ENCODE data around the gene DUS2.
"Not testable (repeated sequence)": the region's sequence is repeated elsewhere in the genome, so short reads cannot be mapped to it uniquely, and the experiment has no call there.

Gene DUS2

GRCh38 chr16:67998779-67999688 is 24.1 kb upstream of the DUS2 start, which contains the start of gene DPEP2:
Gene DPEP2 (minus strand): TSS chr16:67999484. CDS start chr16:67993212, 6,272 bp downstream.
- not testable (repeated sequence) for DNase-seq (ENCODE audit: low read depth in 2 of 2)

- DNase-seq (ENCODE audit: low read depth in 2 of 2), result no peak
Measured at GRCh38 chr16:67999985-68000384, 23.1 kb upstream of the DUS2 start.

DNA sequence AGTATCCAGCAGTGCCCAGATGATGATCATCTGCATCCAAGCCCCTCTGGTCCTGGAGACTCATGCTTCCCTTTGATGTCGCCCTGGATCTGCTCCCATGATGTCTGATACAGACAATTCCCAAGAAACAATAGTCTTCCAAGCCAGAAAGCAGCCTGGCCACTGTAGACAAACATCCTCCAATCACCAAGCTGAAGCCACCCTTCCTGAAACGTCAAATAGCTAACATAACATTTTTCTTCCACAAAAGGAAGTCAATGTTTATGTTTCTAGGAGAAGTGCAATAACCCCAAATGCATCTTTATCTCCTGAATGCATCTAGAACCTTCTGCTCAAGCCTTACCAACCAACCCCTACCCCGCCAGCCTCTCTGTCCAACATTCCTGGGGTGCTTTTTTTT is 22.6 kb upstream of the DUS2 start:
- no peak for DNase-seq (ENCODE audit: low read depth in 2 of 2)

DNA sequence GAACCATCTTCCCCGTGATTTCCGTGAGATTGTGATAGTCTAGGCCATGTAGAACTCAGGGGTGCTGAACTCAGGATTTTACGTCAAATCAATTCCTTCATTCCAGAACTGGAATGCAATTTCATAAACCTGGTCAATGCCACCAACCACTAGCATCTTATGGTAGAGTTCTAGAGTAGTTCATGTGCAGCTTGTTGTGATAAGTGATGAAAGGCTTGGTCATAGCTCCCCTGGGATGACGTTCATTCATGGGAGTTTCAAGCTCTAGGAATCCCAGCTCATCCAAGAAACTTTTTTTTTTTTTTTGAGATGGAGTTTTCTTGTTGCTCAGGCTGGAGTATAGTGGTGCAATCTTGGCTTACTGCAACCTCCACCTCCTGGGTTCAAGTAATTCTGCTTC is 20.1 kb upstream of the DUS2 start:
- no peak for DNase-seq (ENCODE audit: low read depth in 2 of 2)

- DNase-seq (ENCODE audit: low read depth in 2 of 2), result no peak
Measured at GRCh38 chr16:68005211-68005610, 17.9 kb upstream of the DUS2 start.

DNA sequence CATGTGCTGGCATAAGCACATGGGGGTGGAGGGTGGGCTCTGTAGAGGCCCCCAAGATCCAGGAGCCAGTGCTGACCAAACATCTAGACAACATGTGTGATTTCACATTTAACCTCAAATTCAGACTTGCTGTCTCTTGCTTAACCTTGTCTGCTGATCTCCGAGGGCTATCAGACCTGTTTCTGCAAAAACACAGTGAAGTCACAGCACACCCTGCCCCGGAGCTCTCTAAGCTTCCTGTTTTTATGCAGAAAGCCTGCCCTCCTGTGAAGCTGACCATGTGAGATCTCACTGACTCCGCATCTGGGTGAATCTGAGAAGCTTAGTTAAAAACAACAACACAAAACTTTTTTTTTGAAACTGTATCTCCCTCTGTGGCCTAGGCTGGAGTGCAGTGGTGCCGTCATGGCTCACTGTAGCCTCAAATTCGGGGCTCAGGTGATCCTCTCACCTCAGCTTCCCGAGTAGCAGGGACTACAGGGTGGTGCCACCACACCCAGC is 17.2 kb upstream of the DUS2 start:
- DNase-seq (ENCODE audit: low read depth in 2 of 2), result no peak

DNA sequence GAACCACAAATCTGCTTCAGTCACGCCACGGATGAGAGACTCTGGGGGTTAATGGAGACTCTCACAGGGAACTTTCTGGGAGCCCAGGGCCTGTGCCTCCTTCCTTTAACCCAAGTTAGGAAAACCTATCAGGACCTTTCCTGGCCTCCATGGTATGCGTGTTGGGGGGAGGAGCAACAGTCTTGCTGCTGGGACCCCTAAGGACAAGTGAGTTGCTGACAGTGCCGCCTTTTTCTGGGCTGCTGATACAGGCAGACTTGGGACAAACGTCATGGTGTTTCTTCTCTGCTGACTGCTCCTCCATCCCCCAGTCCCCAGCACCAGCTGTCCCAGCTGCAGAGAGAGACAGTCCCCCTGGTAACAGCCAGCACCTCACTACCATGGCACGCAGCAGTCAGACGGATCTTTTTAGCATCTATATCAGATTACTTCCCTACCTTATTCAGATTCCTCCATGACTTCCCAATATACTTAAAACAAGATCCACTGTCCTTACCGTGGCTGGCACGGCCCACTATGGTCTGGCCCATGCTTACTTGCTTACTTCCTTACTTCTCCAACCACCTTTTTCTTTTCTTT is 13.8 kb upstream of the DUS2 start:
- DNase-seq (ENCODE audit: low read depth in 2 of 2), result no peak

GRCh38 chr16:68009872-68010271 is 13.2 kb upstream of the DUS2 start:
- DNase-seq (ENCODE audit: low read depth in 2 of 2), result not testable (repeated sequence)

- DNase-seq (ENCODE audit: low read depth in 2 of 2), result no peak
Measured at GRCh38 chr16:68013440-68013839, 9.6 kb upstream of the DUS2 start.

DNA sequence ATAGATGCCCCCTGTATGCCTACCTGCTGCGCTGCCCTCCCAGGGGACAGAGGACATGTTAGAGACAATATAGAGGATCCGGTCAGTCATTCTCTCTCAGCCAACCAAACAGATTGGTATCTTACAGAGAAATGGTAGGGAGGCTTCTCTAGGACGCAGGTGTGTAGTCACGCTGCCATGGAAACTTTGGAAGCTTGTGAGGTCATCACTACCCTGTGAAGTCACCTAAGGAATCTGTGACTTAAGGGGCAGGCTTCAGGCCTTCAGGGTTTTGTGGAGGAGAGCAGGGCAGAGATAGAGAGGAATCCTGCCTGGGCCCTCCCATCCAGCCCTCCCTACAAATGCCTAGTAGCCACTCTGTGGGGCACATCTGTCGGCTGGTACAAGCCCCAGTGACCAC is 7.4 kb upstream of the DUS2 start, which contains the start of gene DPEP2NB:
Gene DPEP2NB, minus strand, starts transcription at position 231 of the 400 bp plus-strand sequence. Its CDS starts 141 bp downstream, at position 90.
- no peak for DNase-seq (ENCODE audit: low read depth in 2 of 2)

DNA sequence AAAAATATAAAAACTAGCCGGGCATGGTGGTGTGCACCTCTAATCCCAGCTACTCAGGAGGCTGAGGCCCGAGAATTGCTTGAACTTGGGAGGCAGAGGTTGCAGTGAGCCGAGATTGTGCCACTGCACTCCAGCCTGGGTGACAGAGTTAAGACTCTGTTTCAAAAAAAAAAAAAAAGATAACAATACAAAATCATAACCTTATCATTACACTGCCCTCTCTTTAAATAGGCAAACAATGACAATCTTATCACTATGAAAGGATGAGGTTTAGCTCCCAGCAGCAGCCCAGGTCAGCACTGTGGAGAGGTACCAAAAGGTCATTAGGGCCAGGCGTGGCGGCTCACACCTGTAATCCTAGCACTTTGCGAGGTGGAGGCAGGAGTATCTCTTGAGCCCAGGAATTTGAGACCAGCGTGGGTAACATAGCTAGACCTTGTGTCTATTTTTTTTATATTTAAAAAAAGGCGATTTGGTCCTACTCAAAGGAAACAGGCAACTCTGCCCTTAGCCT is 3.9 kb upstream of the DUS2 start:
- no peak for DNase-seq (ENCODE audit: low read depth in 2 of 2)

DNA sequence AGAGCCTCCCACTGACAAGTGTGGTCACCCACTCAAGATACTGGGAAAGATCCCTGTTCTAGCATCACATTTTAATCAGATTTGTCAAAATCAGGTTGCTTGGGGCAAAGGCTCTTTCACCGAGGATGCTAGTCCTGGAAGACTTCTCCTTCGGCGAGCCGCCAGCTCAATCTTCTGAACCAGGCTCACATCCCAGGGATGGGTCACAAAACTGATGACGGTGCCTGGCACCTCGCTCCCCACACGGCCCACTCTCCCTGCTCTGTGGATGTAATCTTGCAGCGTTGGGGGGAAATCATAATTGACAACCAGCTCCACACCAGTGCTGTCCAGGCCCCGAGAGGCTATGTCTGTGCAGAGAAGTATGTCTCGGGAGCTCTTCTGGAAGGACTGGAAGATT is 1.6 kb upstream of the DUS2 start:
- DNase-seq (ENCODE audit: low read depth in 2 of 2), result no peak

DNA sequence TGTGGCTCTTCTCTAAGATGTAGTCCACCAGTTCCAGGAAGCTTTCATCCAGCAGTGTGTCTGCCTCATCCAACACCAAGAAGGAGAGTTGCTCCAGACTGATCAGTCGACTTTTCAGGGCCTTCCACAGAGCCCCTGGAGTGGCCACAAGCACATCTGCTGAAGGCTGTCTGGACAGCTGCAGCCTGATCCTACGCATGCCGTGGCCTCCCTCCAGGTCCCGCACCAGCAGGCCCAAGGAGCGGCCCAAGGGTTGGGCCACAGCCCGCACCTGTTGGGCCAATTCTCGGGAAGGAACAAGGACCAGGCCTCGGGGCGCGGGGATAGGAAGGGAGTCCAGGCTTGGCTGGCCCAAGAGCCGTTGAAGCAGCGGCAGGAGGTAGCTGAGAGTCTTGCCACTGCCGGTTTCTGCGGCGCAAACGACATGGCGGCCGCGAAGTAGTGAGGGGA is 781 bp upstream of the DUS2 start:
- DNase-seq (ENCODE audit: low read depth in 2 of 2), result no peak

DNA sequence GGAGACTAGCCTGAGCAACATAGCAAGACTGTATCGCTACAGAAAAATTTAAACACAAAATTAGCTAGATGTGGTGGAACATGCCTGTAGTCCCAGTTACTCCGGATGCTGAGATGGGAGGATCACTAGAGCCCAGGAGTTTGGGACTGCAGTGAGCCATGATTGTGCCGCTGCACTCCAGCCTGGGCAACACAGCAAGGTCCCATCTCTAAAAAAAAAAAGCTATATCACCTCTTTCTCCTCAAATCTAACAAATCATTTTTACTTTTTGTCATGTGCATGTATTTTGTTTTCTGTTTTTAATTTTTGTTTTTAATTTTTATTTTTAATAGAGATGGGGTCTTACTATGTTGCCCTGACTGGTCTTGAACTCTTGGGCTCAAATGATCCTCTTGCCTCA is 5.9 kb downstream of the DUS2 start:
- DNase-seq (ENCODE audit: low read depth in 2 of 2), result no peak

DNA sequence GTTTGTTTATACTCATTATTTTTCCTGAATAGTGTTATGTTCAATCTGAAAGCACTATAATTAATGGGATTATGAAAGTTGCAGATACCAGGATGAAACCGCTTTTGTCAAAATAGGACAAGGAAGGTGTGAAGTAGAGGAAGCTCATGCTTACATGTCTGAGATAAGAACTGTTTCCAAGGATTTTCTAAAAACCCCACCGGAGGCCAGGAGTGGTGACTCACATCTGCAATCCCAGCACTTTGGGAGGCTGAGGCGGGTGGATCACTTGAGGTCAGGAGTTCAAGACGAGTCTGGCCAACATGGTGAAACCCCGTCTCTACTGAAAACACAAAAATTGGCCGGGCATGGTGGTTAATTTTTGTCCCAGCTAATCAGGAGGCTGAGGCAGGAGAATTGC is 7.0 kb downstream of the DUS2 start:
- DNase-seq (ENCODE audit: low read depth in 2 of 2), result not testable (repeated sequence)

- no peak for DNase-seq (ENCODE audit: low read depth in 2 of 2)
Measured at GRCh38 chr16:68031951-68032350, 8.9 kb downstream of the DUS2 start.

GRCh38 chr16:68033101-68033500 is 10.0 kb downstream of the DUS2 start:
- DNase-seq (ENCODE audit: low read depth in 2 of 2), result no peak

DNA sequence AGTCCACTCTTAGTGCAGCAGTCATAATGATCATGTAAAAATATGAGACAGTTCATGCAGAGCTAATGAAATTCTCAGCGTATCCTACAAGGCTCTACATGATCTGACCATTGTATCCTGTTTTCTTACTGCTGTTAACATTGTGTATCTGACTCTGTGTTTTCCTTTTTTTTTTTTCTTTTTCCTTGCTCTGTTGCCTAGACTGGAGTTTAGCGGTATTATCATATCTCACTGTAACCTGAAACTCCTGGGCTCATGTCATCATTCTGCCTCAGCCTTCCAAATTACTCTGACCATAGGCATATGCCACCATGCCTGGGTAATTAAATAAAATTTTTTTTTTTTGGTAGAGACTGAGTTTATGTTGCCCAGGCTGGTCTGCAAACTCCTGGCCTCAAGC is 12.1 kb downstream of the DUS2 start:
- DNase-seq (ENCODE audit: low read depth in 2 of 2), result no peak

GRCh38 chr16:68037841-68038597 is 14.9 kb downstream of the DUS2 start:
- no peak for DNase-seq (ENCODE audit: low read depth in 2 of 2)

DNA sequence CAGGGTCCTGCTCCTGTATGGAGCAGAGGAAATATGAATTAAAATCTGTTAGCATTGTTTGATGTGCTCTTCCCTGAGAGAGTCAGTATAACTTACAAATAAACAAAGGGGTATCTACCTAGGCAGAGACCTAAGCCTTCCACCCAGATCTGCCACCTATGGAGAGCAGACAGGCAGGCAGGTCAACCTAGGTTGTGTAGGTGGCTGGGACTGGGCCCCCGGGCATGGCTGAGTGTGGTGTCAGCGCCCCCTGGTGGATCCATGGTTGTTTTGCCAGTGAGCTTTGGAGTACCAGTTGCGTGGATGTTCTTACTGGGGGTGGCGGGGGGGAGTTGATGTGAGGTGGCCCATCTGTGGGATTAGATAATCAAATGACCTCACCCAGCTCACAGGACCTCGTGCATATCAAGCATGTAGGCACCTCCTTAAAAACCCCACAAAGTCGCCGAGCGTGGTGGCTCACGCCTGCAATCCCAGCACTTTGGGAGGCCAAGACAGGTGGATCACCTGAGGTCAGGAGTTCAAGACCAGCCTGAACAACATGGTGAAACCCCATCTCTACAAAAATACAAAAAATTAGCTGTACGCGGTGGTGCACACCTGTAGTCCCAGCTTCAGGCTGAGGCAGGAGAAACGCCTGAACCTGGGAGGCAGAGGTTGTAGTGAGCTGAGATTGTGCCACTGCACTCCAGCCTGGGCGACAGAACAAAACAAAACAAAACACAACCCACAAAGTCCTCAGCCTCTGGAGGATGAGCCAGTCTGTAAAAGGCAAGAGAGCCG is 17.6 kb downstream of the DUS2 start:
- peak; percentile 74 to 83 for DNase-seq (ENCODE audit: low read depth in 2 of 2)

- DNase-seq (ENCODE audit: low read depth in 2 of 2), result no peak
Measured at GRCh38 chr16:68041783-68042182, 18.7 kb downstream of the DUS2 start.
